ENCODE data around the gene CLASP2. TPM values are rescaled to one million over a fixed set of nuclear protein-coding genes. Genes with fewer than 3 reads are reported as not detected.
"Not testable (repeated sequence)": the region's sequence is repeated elsewhere in the genome, so short reads cannot be mapped to it uniquely, and the experiment has no call there.

The CLASP2 gene
- polyA plus RNA-seq, 12 donors, result 19.3 to 70.3 (median 46.9) TPM; not detected in 1

DNA sequence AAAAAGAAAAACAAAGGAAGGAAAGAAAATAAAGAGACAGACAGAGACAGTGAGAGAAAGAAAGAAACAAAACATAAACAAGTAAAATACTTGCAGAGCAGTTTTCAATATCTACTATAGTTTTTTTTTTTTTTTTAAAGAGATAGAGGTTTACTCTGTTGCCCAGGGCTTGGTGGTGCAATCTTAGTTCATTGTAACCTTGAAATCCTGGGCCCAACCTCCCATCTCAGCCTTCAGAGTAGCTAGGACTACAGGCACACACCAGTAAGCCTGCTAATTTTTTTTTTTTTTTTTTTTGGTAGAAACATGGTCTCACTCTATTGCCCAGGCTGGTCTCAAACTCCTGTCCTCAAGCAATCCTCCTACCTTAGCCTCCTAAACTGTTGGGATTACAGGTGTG is 23.1 kb downstream of the CLASP2 start:
- DNase-seq, result no peak

DNA sequence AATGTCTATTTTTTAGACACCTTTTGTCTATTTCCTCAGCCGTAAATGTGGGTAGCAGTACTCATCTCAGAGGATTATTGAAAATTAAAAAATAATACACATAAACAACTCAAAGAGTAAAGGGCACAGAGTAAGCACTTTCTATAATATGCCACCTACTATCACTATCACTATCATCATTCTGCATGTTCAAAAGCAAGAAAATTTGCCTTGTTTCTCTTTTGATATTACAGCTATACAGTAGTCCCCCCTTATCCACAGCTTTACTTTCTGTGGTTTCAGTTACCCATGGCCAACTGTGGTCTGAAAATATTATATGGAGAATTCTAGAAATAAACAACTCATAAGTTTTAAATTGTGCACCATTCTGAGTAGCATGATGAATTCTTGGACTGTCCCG is 27.7 kb downstream of the CLASP2 start:
- DNase-seq, result no peak

DNA sequence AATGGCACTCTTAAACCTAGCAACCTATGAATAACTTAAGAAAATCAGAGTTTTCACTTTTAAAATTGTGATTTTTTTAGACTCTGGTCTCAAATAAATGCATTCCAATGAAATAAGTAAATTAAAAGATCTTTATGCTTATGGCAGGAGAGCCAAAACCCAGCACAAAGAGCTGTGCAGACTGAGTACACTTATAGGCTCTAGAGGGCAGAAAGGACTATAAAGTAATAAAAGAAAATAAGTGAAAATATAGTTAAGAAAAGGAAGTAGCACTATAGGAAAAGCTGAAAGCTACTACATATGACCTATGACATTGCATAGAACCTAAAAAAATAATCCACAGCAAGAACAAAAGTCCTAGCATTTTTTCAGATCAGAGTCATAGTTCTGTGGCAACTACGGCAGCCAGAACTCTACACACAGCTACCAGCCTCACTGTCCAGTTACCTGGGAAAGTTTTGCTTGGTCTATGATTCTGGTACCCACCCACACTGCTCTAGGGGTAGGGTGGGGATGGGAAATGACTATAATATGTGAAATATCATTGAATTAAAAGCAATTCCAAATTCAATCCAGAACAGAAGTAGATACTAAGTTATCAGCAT is 30.5 kb downstream of the CLASP2 start:
- DNase-seq, result no peak

DNA sequence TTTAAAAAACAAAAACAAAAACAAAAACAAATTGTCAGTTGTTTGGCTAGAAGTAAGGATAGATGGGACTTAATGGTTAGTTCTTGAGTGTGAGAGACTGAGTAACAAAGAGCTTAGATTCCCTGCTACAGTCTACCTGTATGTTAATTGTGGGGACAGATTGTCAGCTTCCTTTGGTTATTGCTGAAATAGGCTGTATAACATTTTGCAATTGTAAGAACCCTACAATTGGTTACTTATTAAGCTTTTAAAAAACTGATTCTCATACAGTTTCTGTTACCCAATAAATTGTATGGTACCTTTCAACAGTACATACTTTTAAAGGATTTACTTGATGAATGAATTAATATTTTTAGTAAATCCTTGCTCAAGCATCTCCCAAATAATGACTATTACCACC is 35.3 kb downstream of the CLASP2 start:
- no peak for DNase-seq

DNA sequence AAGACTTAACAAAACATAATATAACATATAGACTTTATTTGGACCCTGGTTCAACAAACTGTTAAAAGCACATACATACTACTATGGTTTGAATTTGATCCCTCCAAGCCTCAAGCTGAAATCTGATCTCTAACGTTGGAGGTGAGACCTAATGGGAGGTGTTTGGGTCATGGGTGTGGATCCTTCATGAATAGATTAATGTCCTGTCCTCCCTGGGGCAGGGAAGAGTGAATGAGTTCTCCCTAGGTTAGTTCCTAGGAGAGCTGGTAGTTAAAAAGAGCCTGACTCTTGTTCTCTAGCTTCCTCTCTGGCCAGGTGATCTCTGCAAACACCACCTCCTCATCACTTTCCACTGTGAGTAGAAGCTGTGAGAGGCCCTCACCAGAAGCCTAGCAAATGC is 36.4 kb downstream of the CLASP2 start:
- DNase-seq, result no peak

DNA sequence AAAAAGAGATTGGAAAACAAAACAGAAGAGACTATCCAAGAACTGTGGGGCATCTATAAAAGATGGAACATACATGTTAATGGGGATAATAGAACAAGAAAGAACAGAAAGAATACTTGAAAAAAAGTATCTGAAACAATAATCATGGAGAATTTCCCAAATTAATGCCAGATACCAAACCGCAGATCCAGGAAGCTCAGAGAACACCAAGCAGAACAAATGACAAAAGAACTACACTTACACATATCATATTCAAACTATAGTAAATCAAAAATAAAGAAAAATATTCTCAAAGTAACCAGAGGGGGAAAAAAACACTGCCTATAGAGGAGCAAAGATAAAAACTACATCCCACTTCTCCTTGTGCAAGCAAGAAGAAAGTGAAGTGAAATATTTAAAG is 40.0 kb downstream of the CLASP2 start:
- no peak for DNase-seq

DNA sequence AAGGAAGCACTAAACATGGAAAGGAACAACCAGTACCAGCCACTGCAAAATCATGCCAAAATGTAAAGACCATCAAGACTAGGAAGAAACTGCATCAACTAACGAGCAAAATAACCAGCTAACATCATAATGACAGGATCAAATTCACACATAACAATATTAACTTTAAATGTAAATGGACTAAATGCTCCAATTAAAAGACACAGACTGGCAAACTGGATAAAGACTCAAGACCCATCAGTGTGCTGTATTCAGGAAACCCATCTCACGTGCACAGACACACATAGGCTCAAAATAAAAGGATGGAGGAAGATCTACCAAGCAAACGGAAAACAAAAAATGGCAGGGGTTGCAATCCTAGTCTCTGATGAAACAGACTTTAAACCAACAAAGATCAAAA is 44.6 kb downstream of the CLASP2 start:
- DNase-seq, result not testable (repeated sequence)

DNA sequence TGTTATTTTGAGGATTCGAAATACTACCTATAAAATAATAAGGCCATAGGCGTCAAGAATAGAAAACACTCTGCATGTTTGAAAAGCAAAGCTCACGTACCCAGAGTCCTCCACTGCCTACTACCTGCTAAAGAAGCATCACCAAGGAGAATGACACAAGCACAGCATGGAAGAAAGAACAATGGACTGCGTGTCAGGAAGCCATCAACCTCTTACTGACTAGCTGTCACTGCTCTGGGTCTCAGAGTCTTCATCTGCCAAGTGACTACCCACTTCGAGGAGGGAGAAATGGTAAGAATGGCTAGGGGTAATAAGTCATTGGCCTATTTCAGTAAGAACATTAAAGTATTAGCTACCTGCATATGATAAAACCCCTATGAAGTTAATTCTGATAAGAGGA is 49.4 kb downstream of the CLASP2 start:
- DNase-seq, result no peak

DNA sequence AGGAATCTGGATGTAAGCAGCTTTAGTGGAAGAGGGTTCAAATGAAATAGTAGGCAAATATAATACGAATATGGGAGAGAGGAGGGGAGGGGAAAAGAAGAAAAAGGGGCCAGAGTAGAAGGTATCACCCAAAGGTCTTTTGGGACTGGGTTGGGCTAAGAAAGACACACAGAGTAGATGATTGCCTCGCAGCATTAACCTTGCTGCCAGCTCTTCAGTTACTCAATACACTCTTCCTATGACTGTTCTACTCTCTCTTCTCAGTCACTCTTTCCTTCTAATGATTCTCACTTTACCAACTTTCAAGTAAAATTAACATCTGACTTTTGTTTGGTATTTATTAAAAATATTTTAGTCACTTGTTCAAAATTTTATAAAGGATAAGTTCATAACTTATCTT is 52.8 kb downstream of the CLASP2 start:
- no peak for DNase-seq

DNA sequence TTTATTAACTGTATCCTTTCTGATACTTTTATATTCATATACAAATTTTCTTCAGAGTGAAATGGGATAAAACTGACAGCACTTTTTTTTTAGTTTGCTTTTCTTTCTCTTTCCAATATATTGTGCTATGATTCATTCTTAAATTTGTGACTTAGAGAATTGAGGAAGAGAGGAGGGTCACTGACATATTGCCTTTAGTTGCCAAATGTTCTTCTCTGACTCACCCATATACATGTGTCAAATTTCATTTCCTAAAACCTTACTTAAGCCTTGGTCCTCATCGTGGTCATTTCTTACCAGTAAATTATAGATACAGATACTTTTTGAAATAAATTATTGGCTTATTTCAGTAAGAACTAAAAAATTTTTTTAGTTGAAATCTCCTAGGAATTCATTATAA is 53.9 kb downstream of the CLASP2 start:
- DNase-seq, result no peak

DNA sequence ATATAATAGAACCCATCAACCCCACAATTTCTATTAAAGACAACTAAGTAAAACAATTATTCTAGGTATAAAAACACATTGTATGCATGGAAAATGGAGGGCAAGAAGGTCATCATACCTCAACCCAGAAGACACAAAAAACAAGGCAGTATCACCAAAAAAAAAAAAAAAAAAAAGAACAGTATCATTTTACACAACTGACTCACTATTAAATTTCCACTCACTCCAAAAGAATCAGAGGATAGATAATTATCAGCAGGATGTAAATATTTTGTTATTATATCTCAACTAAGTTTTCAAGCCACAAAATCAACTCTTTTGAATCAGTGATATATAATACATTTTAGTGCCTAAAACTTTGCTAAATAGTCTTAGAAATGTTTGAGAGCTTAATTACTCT is 55.0 kb downstream of the CLASP2 start:
- no peak for DNase-seq

DNA sequence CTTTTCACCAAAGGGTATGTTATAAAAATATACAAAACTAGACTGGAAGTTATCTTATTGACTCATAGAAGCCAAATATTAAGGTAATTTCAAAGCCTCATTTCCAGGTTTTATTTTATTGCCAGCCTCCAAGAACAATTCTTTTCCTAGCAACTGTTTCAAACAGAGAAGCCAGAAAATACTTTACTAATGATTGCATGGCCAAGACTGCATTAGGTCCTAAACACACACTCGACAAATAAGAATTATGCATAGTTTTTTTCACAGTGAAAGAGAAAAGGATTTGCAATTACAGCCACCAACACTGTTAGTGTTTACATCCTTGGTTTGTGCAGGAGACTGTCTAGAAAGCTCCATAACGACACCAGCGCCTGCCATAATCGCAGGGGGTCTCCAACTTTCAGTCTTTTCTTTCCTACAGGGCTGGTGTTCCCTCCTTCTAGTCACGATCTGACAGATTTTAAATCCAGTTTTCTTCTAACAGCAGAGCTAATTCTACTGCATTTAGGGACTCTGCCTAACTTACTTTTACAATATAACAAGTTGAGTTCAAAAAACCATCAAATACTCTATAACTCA is 58.1 kb downstream of the CLASP2 start:
- peak; percentile 23 for DNase-seq

DNA sequence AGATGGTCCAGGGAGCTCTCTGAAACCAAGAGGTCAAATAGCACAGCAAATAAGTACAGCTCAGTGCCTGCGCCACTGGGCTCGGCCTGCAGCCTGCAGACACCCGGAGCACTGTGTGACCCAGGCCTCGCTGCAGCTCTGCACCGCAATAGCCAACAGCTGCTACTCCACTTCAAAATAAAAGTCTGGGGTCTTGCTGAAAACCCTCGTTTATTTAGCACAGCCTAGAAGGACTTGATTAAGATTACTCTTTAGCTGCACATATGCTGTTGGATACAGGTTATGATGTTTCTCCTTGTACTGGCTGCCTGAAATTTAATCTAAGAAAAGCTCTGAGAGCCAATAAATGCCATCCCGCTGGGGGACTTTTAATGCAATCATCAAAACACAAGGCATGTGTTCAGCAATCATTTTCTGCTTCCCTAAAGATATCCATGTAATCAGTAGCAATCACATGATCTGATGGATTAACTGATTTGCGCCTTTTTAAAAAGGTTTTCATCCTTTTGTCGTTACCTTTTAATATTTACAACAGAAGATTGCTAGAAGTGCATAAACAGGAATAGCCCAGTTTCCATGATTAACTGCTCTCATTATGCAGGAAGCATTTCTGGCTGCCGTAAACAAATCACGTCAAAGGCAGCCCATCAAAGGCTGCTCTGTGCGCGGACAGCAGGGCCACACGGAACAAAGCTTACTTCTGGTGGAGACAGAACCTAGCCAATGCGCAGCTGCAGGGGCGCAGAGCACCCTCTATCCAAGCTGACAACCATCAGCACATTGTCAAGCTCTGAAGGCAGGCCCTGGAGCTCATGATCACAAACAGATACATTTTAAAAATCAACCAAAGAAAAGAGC is 58.8 kb downstream of the CLASP2 start:
- peak; percentile 88 for DNase-seq

DNA sequence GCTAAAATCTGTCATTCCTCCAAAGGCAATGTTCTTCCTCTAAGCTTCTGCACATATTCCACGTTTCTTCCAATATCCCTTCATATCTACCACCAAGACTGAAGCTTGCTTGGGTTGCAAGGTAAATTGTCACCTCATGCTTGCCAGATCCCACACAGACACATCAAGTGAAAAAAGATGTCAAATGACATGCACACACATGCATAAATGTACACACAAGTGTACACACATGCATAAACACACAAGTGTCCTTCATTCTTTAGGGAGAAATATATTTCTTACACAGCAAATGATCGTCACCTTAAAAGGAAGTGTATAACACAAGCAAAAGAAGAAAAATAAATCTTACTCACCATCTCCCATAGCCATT is 59.4 kb downstream of the CLASP2 start:
- DNase-seq, result no peak

DNA sequence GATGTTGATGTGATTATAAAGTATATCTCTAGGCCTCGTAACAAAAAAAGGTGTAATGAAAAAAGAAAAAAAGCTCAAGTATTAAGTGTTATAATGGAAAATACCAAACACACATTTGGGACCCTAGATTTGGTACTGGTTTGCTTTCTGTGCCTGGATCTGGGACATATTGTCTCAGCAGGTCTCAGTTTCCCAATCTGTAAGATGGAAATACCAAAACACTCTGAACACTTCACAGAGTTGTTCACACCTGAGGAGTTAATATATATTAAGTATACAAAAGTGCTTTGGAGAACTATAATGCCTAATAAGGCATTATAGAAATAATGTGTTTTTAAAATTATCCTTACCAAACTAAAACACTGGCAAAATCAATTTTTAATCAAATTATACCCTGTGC is 60.0 kb downstream of the CLASP2 start:
- no peak for DNase-seq

DNA sequence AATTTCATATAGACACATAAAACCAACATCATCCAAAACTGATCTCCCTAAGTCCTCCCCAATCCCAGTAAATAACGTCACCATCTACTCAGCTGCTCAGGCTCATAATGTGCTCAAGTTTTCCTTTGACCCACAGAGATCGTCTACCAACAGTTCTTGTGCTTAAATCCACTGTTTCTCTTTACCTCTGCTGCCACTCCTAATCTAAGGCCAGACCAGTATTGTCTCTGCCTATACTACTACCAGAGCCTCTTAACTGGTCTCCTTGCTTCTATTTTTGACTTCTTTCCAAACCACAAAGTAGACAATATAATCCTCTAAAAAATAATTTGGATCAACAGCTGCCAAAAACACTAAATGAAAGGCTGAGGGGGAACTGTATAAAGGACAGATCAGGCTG is 65.3 kb downstream of the CLASP2 start:
- no peak for DNase-seq

DNA sequence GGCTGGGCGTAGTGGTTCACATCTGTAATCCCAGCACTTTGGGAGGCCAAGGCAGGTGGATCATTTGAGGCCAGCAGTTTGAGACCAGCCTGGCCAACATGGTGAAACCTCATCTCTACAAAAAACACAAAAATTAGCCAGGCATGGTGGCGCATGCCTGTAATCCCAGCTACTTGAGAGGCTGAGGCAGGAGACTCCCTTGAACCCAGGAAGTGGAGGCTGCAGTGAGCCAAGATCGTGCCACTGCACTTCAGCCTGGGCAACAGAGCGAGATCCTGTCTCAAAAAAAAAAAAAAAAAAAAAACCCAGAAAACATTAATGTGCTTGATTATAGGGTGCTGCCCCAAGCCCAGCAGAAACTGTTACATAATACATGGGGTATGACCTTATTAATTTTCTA is 67.0 kb downstream of the CLASP2 start:
- DNase-seq, result not testable (repeated sequence)

DNA sequence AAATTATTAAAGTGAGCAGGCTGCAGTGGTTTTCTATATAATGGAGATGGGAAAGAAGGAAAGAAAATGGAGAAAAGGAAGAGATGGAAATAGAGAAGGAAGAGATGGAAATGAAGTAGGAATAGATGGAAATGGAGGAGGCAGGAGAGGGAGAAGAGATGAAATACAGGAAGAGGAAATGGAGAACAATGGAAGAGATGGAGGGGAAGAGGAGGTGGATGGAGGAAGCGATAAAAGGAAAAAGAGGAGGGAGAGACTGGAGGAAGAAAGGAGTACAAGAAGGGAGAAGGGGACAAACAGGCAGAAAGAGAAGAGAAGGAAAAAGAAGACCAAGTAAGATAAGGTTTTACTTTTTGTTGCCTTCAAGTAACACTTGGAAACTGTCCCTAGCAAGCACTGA is 67.6 kb downstream of the CLASP2 start:
- DNase-seq, result no peak

DNA sequence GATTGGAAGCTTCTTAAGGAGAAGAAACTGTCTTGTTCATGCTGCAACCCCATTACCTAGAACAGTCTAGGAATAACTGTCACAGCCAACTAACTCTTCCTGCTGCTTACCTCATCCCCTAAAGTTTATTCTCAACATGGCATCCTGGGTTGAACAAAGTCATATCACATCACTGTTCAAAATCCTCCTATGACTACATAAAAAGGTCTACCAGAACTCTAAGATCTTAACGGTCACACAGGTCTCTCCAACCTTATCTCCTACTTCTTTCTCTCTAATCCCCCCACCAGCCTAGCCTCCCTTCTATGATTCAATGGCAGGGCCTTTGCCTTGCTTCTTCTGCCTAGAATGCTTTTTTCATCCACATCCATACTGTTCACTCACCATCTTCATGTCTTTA is 69.3 kb downstream of the CLASP2 start:
- DNase-seq, result no peak

DNA sequence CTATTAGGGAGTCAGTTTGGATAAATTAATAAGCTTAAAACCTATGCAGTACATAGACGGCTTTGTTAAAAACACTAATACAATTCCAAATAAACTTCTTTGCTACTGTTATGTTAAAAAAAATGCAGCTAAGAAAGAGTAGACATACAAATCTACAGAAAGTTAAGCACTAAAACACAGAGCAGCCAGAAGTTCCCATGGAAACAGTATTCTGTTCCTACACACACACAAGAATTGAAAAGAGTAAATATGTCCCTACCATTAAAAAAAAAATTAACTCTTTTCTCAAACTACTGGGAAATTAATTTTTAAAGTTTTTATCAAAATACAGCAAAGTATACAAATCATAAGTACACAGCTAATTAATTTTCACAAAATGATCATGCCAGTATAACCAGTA is 71.6 kb downstream of the CLASP2 start:
- DNase-seq, result peak; percentile 38

DNA sequence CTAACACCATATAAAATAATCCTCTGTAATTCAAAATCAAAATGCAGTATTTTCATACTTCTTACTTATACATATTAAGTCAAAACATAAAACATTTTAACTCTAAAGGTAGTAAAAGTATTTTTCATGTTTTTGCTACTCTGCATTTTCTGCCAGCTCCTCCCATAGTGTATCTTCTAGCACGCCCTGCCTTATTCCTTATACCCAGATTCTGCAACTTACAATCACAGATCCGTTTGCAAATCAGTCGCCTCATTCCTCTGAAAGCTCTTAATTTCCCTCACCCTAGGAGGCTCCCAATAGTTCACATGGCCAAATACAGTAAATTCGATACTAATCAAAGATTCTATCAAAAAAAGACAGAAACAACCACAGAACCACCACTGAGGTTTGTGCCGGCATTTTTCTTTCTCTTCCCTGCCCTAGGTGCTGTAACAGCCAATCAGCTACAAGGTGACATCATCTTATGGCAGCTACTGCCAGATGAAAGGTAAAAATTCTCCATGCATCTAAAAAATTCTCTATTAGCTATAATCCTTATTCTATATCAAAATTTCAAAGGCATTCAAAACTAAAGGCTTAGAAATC is 72.9 kb downstream of the CLASP2 start:
- peak; percentile 16 for DNase-seq

DNA sequence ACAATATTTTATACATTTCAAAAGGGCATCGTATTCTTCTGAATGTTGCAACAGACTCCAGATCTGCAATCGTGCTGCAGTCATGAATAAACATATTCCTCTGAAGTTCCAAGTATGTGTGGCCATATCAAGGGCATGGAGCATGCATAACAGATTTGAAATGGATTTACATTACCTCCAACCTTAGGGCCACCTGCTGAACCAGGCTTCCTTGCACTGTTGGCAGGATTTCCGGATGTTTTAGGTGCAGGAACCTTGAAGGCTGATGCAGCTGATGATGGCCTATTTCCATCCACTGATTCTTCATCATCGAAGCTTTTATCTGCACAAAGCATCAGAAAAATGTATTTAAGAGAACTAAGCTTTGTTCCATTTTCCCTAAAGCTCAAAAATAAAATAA is 73.5 kb downstream of the CLASP2 start:
- DNase-seq, result no peak

DNA sequence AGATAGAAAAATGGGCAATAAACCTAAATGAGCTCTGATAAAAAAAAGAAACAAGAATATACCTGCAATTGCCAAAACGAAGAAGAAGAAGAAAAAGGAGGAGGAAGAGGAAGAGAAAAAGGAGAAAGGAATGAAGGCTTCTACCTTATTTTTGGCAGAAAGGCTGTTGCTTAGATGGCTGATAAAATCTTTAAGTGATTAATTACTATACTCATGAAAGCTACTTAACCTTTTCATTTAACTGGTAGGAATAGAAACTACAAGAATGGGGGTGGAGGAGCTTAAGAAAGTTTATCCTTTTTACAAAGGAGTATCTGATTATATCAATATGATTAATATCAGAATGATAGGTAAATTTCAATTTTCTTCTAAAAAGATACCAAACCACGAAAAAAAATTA is 75.2 kb downstream of the CLASP2 start:
- no peak for DNase-seq
